Hematopoietic multipotent progenitor cell treated with erythropoietin and hydrocortisone succinate and interleukin-3 and kit ligand, for 4 days (in vitro differentiated cells): Measurements from ENCODE around the gene HACD3.
"Not testable (repeated sequence)": the region's sequence is repeated elsewhere in the genome, so short reads cannot be mapped to it uniquely, and the experiment has no call there.

Experiments
- DNase-seq: peaks from one replicate; pipeline ENCODE4 v3.0.0-alpha.2; 2015

The HACD3 gene

GRCh38 chr15:65550681-65551098 lies 20.4 kb downstream of the HACD3 start:
- peak; percentile 37 for DNase-seq

- peak; percentile 72 for DNase-seq
Observed at GRCh38 chr15:65551183-65551582, 20.9 kb downstream of the HACD3 start.

GRCh38 chr15:65552851-65553250 lies 22.6 kb downstream of the HACD3 start:
- not testable (repeated sequence) for DNase-seq

GRCh38 chr15:65553691-65554090 lies 23.4 kb downstream of the HACD3 start:
- no peak for DNase-seq

GRCh38 chr15:65556622-65557021 lies 26.4 kb downstream of the HACD3 start:
- DNase-seq: no peak

GRCh38 chr15:65558336-65558735 lies 28.1 kb downstream of the HACD3 start:
- DNase-seq: no peak

GRCh38 chr15:65558997-65559760 lies 28.9 kb downstream of the HACD3 start:
- DNase-seq: no peak

GRCh38 chr15:65559941-65560340 lies 29.7 kb downstream of the HACD3 start:
- DNase-seq: no peak

- no peak for DNase-seq
Observed at GRCh38 chr15:65561934-65562333, 31.7 kb downstream of the HACD3 start.

- no peak for DNase-seq
Observed at GRCh38 chr15:65569728-65570127, 39.5 kb downstream of the HACD3 start.

- no peak for DNase-seq
Observed at GRCh38 chr15:65571971-65572370, 41.7 kb downstream of the HACD3 start.

- no peak for DNase-seq
Observed at GRCh38 chr15:65576664-65577063, 46.4 kb downstream of the HACD3 start.

GRCh38 chr15:65577129-65577996 lies 47.1 kb downstream of the HACD3 start:
- peak; percentile 15 for DNase-seq

- no peak for DNase-seq
Observed at GRCh38 chr15:65578904-65579728, 48.9 kb downstream of the HACD3 start.

- DNase-seq: no peak
Observed at GRCh38 chr15:65579762-65580161, 49.5 kb downstream of the HACD3 start.

- DNase-seq: no peak
Observed at GRCh38 chr15:65580287-65580686, 50.0 kb downstream of the HACD3 start.

- DNase-seq: peak; percentile 74
Observed at GRCh38 chr15:65583701-65584100, 53.4 kb downstream of the HACD3 start.

- no peak for DNase-seq
Observed at GRCh38 chr15:65584241-65584640, 54.0 kb downstream of the HACD3 start.

GRCh38 chr15:65587094-65587493 lies 56.8 kb downstream of the HACD3 start:
- no peak for DNase-seq

- DNase-seq: peak; percentile 62
Observed at GRCh38 chr15:65595960-65596359, 65.7 kb downstream of the HACD3 start.

GRCh38 chr15:65598468-65598867 lies 68.2 kb downstream of the HACD3 start:
- DNase-seq: peak; percentile 18

GRCh38 chr15:65599677-65600076 lies 69.4 kb downstream of the HACD3 start:
- DNase-seq: no peak

- no peak for DNase-seq
Observed at GRCh38 chr15:65603134-65603533, 72.9 kb downstream of the HACD3 start.
